Uterus (tissue), 4 donors: ENCODE measurements around the gene TMPRSS6. TPM values are rescaled to one million over a fixed set of nuclear protein-coding genes. Genes with fewer than 3 reads are reported as not detected.

Experiments used
- DNase-seq, 2 donors: peaks; one replicate each; pipeline ENCODE4 v3.0.0-alpha.2; 2019 to 2020
- H3K27ac ChIP-seq, 2 donors: fragments of 200-600 bp; sonication (generic); 1 replicate in 1 of 2; 2 replicates in 1 of 2; pipeline ENCODE4 v1.5.1; 2016 to 2018
- H3K27me3 ChIP-seq, 2 donors: fragments of 200-600 bp; sonication (generic); one replicate each; pipeline ENCODE4 v1.5.1; 2018 to 2019; ENCODE audit warnings: control low read depth in 1 of 2
- H3K36me3 ChIP-seq, 2 donors: fragments of 200-600 bp; sonication (generic); one replicate each; pipeline ENCODE4 v1.5.1; 2019; ENCODE audit warnings: control low read depth in 1 of 2
- H3K4me1 ChIP-seq, 2 donors: fragments of 200-600 bp; sonication (generic); one replicate each; pipeline ENCODE4 v1.5.1; 2018 to 2019; ENCODE audit warnings: control low read depth in 1 of 2
- H3K4me3 ChIP-seq, 2 donors: fragments of 200-600 bp; sonication (generic); 1 replicate in 1 of 2; 2 replicates in 1 of 2; pipeline ENCODE4 v1.5.1; 2018 to 2019; ENCODE audit warnings: mild to moderate bottlenecking in 1 of 2
- H3K9me3 ChIP-seq, 2 donors: fragments of 200-600 bp; sonication (generic); one replicate each; pipeline ENCODE4 v1.5.1; 2019; ENCODE audit warnings: control low read depth in 1 of 2
- CTCF ChIP-seq, 4 experiments: fragments of 200-600 bp in 2 of 4; fragments of 450-650 bp in 2 of 4; sonication (generic) in 2 of 4; IDR thresholded peaks; one replicate each; pipeline ENCODE4 v1.5.1; 2016 to 2019; ENCODE audit warnings: antibody characterized with exemption in 4 of 4, mild to moderate bottlenecking in 2 of 4, moderate library complexity in 1 of 4
- POLR2A ChIP-seq, 2 donors: fragments of 450-650 bp; IDR thresholded peaks; one replicate each; pipeline ENCODE4 v1.6.1; 2016; ENCODE audit warnings: antibody characterized with exemption in 2 of 2, mild to moderate bottlenecking in 1 of 2, moderate library complexity in 1 of 2
- intact Hi-C: fragments of 100-400 bp; cut with DNase I; formaldehyde crosslinking; loops from one replicate; pipeline ENCODE4 v1.15.1; 2023; ENCODE audit warnings: low total_unique reads
- total RNA-seq, 4 donors: library from RNA; depleted of rRNA in 3 of 4; stranded (reverse); fragments of >200 nt in 3 of 4; gene quantifications; one replicate each; pipeline versions ENCODE4 v1.1.0 to v1.2.4, GENCODE V29; 2014 to 2023
- donor health status: DM: yes; HTN: yes; CAD: no.

Gene TMPRSS6
- total RNA-seq, 4 donors from 2014 or later = not detected

DNA sequence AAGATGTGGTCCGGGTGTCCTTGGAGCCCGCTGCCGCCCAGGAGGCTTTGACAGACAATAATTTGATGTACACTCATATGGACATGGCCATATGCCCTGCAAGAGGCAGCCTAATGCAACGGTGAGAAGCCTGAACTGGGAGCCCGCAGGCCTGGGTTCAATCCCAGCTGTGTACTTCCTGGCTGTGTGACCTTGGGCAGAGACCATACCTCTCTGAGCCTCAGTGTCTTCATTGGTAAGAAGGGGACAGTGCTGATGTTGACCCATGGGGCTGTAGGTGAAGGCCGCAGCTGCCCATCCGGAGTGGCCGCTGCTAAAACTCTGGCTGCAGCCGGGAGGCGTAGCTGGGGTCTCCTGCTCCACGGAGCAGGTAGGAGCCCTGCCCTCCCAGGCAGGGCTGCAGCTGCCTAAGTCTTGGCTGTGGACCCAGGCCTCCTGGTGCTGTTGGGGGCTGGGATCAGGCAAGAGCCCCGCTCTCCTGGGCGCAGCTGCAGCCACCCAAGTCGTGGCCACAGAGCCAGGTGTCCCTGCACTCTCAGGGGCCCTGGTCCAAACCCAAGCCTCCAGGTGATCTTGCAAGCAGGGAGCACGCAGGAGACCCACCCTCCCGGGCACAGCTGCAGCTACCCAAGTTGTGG lies 31.3 kb upstream of the TMPRSS6 start:
- Histone ChIP-seq H3K9me3 (no peaks in the 10 kb centered on the region), H3K27me3 (no peaks in the 10 kb centered on the region), H3K4me1 (no peaks in the 10 kb centered on the region), H3K4me3 (no peak overlapping the region), H3K36me3 (no peaks in the 10 kb centered on the region), H3K27ac (no peak overlapping the region)
- TF ChIP-seq POLR2A (IDR thresholded peaks at IDR 0.05) (no peak), CTCF (IDR thresholded peaks at IDR 0.05) (no peak)
- DNase-seq = no peak
- intact Hi-C loops = no loop called here

- Histone ChIP-seq H3K9me3 (no peaks in the 10 kb centered on the region), H3K4me1 (no peaks in the 10 kb centered on the region), H3K4me3 (no peak overlapping the region), H3K36me3 (no peaks in the 10 kb centered on the region), H3K27ac (no peak overlapping the region), H3K27me3 (no peaks in the 10 kb centered on the region)
- TF ChIP-seq POLR2A (IDR thresholded peaks at IDR 0.05) = no peak
- TF ChIP-seq CTCF (IDR thresholded peaks at IDR 0.05) = no peak
- intact Hi-C loops = no loop called here
- no peak for DNase-seq
These were observed 30.2 kb upstream of the TMPRSS6 start for GRCh38 chr22:37139762-37140161.

DNA sequence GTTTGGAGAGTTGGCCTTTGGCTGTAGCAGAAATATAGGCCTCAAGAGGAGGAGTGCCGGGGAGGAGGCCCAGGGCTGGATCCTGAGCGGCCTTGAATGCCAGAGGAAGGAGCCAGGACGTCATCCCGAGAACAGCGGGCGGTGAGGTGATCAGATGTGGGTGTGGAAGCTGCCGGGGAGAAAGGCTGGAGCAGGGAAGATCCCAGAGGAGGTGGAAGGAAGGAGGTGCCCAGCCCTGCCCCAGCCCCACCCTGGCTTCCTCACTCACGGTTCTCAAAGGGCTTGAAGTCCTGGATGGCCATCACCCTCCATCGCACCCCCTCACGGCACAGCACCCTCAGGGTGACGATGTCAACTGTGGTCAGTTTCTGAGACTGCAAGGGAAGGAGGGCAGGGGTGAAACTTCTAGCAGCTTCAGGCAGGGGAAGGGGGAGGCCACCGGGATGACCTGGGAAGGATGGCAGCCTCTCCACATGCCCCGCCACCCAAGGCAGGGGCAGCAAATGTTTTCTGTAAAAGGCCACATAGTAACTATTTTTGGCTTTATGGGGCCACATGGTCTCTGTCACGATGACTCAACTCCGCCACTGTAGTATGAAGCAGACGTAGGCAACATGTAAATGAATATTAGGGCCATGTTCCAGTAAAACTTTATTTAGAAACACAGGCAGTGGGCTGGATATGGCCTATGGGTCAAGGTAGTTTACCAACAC lies 29.5 kb upstream of the TMPRSS6 start:
- no peak for DNase-seq
- intact Hi-C loops = no loop called here
- Histone ChIP-seq H3K4me3 (no peak overlapping the region), H3K36me3 (no peaks in the 10 kb centered on the region), H3K9me3 (no peaks in the 10 kb centered on the region), H3K27me3 (no peaks in the 10 kb centered on the region), H3K27ac (no peak overlapping the region), H3K4me1 (no peaks in the 10 kb centered on the region)
- TF ChIP-seq POLR2A (IDR thresholded peaks at IDR 0.05) = no peak

- no peak overlapping the region for H3K4me3 ChIP-seq
- no peaks in the 10 kb centered on the region for H3K27me3 ChIP-seq
- intact Hi-C loops = no loop called here
- H3K4me1 ChIP-seq = no peaks in the 10 kb centered on the region
- no peaks in the 10 kb centered on the region for H3K36me3 ChIP-seq
- TF ChIP-seq POLR2A (IDR thresholded peaks at IDR 0.05) = no peak
- no peak for TF ChIP-seq CTCF (IDR thresholded peaks at IDR 0.05)
- no peak overlapping the region for H3K27ac ChIP-seq
- DNase-seq = no peak
- H3K9me3 ChIP-seq = no peaks in the 10 kb centered on the region
These were observed 28.6 kb upstream of the TMPRSS6 start for GRCh38 chr22:37137903-37138665.

DNA sequence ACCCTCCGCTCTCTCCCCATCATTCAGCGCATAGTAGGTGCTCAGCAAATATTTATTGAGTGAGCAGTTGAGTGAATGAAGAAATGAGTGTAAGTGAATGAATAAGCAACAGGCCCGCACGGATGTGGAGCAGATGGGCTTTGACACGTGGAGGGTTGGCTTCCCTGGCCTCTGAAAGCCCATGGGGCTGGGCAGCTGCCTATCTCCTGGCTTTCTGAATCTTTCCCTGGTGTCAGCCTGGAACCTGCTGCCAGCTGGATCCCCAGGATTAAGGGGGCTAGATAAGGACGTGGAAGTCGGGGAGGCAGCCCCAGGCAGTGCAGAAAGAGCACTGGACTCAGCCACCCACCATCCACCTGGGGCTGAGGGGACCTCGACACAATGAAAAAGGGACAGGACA lies 27.6 kb upstream of the TMPRSS6 start:
- Histone ChIP-seq H3K4me1 (no peaks in the 10 kb centered on the region), H3K27ac (no peak overlapping the region), H3K9me3 (no peaks in the 10 kb centered on the region), H3K36me3 (no peaks in the 10 kb centered on the region), H3K27me3 (no peaks in the 10 kb centered on the region), H3K4me3 (no peak overlapping the region)
- TF ChIP-seq POLR2A (IDR thresholded peaks at IDR 0.05) (no peak), CTCF (IDR thresholded peaks at IDR 0.05) (no peak)
- no peak for DNase-seq
- intact Hi-C loops = no loop called here
